ENCODE data around the gene DLG3. TPM values are rescaled to one million over a fixed set of nuclear protein-coding genes. Genes with fewer than 3 reads are reported as not detected.

DLG3 gene
- polyA plus RNA-seq, 2 donors = 13.8 to 19.0 TPM

DNA sequence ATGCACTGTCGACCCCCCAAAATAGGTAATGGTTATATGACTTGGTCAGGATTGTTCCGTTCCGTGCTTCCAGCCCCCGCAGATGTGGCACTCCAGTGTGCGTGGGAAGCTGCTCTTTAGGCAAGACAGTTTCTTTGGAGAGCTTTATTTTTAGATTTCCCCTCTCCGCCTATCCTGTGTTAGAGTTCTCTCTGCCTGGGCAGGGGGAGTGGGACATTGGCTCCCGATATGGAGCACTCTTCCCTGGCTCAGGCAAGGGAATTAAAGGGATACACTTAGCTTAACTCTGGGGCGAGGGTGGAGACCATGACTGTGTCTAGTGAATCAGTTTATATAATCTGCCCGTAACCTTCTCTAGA, 36.0 kb downstream of the DLG3 start:
- H3K9me3 ChIP-seq (ENCODE audit: control insufficient read depth in 2 of 2, insufficient read depth in 1 of 2, low read depth in 1 of 2, low read length in 1 of 2) = no peaks in the 10 kb centered on the region
- H3K27ac ChIP-seq (ENCODE audit: low read depth in 2 of 2, low read length in 1 of 2) = peak overlapping the region; percentile 67 to 82
- peaks cover 0 to 15% of the 10 kb centered on the region in 2 donors for H3K4me1 ChIP-seq (ENCODE audit: control insufficient read depth in 2 of 2, insufficient read depth in 2 of 2, low read length in 1 of 2)
- peaks cover 0 to 5% of the 10 kb centered on the region in 2 donors for H3K27me3 ChIP-seq (ENCODE audit: control insufficient read depth in 1 of 2, insufficient read depth in 2 of 2, low read length in 2 of 2)
- 48 to 51% methylated on average over 9 of the region's 9 CpGs for whole genome bisulfite sequencing, 2 donors
- H3K4me3 ChIP-seq (ENCODE audit: low read depth in 1 of 2, low read length in 2 of 2) = no peak overlapping the region
- H3K36me3 ChIP-seq (ENCODE audit: control insufficient read depth in 2 of 2, insufficient read depth in 2 of 2, low read length in 1 of 2) = no peaks in the 10 kb centered on the region

DNA sequence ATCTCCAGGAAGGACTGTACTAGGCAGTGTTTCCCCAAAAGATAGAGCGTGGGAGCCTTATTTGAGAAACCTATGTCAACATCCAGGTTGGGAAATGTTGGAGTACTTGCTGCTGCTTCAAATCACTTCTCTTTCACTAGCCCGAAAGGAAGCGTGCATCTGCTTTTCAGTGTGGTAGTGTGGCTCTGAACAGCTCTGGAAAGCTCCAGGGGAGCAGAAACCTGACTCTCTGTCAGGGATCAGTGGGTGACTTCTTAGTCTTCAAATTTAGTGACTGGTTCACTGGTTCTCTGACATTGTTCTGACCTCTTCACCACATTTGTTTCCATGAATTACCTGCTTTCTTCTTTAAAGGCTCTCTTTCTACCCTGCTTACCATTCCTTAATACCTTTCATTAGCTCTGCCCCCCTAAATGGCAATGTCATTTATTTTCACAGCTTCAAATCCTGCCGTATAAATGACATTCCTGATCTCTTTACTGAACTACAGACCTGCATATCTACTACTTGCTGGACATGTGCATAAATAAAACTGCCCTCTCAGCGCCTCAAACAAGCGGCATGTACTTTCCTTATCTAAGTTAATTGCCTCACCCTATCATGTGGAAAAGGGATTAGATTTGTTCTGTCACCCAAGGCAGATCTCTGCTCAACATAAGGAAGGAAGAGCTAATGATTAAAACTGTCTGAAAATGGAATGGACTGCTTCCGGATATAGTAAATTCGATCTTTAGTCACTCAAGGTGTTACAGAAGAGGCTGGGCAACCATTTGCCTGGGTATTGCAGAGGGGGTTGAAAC, 37.0 kb downstream of the DLG3 start:
- peaks cover 0 to 5% of the 10 kb centered on the region in 2 donors for H3K27me3 ChIP-seq (ENCODE audit: control insufficient read depth in 1 of 2, insufficient read depth in 2 of 2, low read length in 2 of 2)
- H3K27ac ChIP-seq (ENCODE audit: low read depth in 2 of 2, low read length in 1 of 2) = no peak overlapping the region
- WGBS, 2 donors = 63 to 83% methylated on average over 8 of the region's 8 CpGs
- H3K36me3 ChIP-seq (ENCODE audit: control insufficient read depth in 2 of 2, insufficient read depth in 2 of 2, low read length in 1 of 2) = no peaks in the 10 kb centered on the region
- H3K4me1 ChIP-seq (ENCODE audit: control insufficient read depth in 2 of 2, insufficient read depth in 2 of 2, low read length in 1 of 2) = peaks cover 0 to 17% of the 10 kb centered on the region in 2 donors
- no peaks in the 10 kb centered on the region for H3K9me3 ChIP-seq (ENCODE audit: control insufficient read depth in 2 of 2, insufficient read depth in 1 of 2, low read depth in 1 of 2, low read length in 1 of 2)
- H3K4me3 ChIP-seq (ENCODE audit: low read depth in 1 of 2, low read length in 2 of 2) = no peak overlapping the region

DNA sequence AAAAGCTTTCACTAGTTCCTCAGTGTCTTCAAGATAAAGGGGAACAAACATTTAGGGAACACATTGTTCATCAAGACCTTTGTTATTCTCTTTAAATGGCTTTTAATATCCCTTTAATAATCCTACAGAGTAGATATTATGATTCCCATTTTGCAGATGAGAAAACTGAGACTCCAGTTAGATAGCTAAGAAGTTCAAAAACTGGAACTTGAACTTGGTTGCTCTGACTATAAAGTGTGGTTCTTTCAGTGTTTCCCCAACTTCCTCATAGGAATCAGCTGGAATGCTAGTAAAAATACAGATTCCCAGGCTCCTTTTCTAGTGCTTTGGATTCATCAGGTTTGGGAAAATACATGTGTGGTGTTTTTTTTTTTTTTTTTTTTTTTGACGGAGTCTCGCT, 37.7 kb downstream of the DLG3 start:
- Histone ChIP-seq H3K27ac (ENCODE audit: low read depth in 2 of 2, low read length in 1 of 2) (no peak overlapping the region), H3K27me3 (ENCODE audit: control insufficient read depth in 1 of 2, insufficient read depth in 2 of 2, low read length in 2 of 2) (peaks cover 0 to 5% of the 10 kb centered on the region in 2 donors), H3K9me3 (ENCODE audit: control insufficient read depth in 2 of 2, insufficient read depth in 1 of 2, low read depth in 1 of 2, low read length in 1 of 2) (no peaks in the 10 kb centered on the region), H3K36me3 (ENCODE audit: control insufficient read depth in 2 of 2, insufficient read depth in 2 of 2, low read length in 1 of 2) (no peaks in the 10 kb centered on the region), H3K4me3 (ENCODE audit: low read depth in 1 of 2, low read length in 2 of 2) (no peak overlapping the region), H3K4me1 (ENCODE audit: control insufficient read depth in 2 of 2, insufficient read depth in 2 of 2, low read length in 1 of 2) (peaks cover 0 to 16% of the 10 kb centered on the region in 2 donors)
- 100% methylated on average over 2 of the region's 2 CpGs; no CpG with 5 or more reads in 1 of the 2 donors for WGBS, 2 donors

GRCh38 chrX:70485466-70485865, 40.8 kb downstream of the DLG3 start:
- WGBS, 2 donors = 41% methylated on average over 7 of the region's 7 CpGs
- H3K9me3 ChIP-seq (ENCODE audit: control insufficient read depth in 2 of 2, insufficient read depth in 1 of 2, low read depth in 1 of 2, low read length in 1 of 2) = no peaks in the 10 kb centered on the region
- H3K27ac ChIP-seq (ENCODE audit: low read depth in 2 of 2, low read length in 1 of 2) = peak overlapping the region in 1 of 2 donors; percentile 31
- H3K4me3 ChIP-seq (ENCODE audit: low read depth in 1 of 2, low read length in 2 of 2) = no peak overlapping the region
- no peaks in the 10 kb centered on the region for H3K27me3 ChIP-seq (ENCODE audit: control insufficient read depth in 1 of 2, insufficient read depth in 2 of 2, low read length in 2 of 2)
- H3K4me1 ChIP-seq (ENCODE audit: control insufficient read depth in 2 of 2, insufficient read depth in 2 of 2, low read length in 1 of 2) = peaks cover 0 to 9% of the 10 kb centered on the region in 2 donors
- no peaks in the 10 kb centered on the region for H3K36me3 ChIP-seq (ENCODE audit: control insufficient read depth in 2 of 2, insufficient read depth in 2 of 2, low read length in 1 of 2)

DNA sequence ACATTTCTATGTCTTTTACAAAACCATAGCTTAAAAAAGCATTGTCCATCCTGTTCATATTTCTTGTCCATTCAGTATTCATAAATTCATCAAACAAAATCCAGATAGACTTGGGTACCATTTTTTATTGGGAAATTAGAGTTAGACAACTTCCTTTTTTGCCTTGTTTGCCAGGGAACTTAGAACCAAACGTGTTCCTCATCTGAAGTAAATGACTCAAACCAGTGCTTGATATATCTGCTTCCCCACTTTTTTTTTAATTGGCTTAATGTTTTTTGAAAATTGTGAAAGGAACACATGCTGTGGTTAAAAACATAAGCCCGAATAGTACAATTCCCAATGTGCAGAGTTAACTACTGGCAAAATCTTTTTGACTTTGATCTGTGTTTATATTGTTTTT, 44.2 kb downstream of the DLG3 start:
- Histone ChIP-seq H3K4me1 (ENCODE audit: control insufficient read depth in 2 of 2, insufficient read depth in 2 of 2, low read length in 1 of 2) (peaks cover 0 to 6% of the 10 kb centered on the region in 2 donors), H3K4me3 (ENCODE audit: low read depth in 1 of 2, low read length in 2 of 2) (no peak overlapping the region), H3K27ac (ENCODE audit: low read depth in 2 of 2, low read length in 1 of 2) (no peak overlapping the region), H3K27me3 (ENCODE audit: control insufficient read depth in 1 of 2, insufficient read depth in 2 of 2, low read length in 2 of 2) (no peaks in the 10 kb centered on the region), H3K36me3 (ENCODE audit: control insufficient read depth in 2 of 2, insufficient read depth in 2 of 2, low read length in 1 of 2) (peaks cover 0 to 11% of the 10 kb centered on the region in 2 donors), H3K9me3 (ENCODE audit: control insufficient read depth in 2 of 2, insufficient read depth in 1 of 2, low read depth in 1 of 2, low read length in 1 of 2) (no peaks in the 10 kb centered on the region)
- WGBS, 2 donors = 50 to 70% methylated on average over 2 of the region's 2 CpGs

DNA sequence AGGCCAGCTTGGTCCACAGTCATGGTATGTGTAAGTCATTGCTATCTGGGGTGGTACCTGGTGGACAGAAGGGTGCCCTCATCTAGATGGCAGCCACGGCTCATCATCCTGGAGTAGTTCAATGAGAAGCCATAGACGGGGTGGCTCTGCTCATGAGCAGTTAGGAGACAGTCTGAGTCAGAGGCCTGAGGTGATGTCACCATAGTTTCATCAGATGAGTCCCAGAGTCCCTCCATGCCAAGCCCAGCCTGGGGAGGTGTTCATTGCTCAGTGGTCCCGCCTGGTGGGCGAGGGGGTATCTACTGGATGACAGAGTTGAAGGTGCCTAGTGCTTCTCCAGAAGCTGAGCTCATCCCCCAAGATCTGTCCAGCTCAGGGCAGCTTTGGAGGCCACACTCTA, 49.8 kb downstream of the DLG3 start:
- 66 to 88% methylated on average over 4 of the region's 4 CpGs for WGBS, 2 donors

DNA sequence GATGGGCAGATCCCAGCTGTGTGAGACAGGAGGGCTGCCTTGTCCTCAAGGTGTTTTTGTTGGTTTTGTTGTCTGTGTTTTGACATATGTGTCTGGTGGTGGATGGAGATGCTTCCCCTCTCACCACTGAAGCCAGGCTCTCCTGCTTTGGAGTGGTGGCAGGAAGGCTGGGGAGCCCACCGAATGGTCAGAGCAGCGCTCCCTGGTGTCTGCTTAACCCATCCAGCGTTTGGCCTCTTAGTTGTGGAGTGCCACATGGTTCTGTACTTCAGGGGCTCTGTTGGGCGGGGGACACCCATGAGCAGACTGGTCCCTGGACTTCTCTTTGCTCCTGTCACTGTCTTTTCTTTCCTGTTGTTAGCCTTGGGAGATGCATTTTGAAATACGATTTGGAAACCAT, 51.9 kb downstream of the DLG3 start:
- no peaks in the 10 kb centered on the region for H3K27me3 ChIP-seq (ENCODE audit: control insufficient read depth in 1 of 2, insufficient read depth in 2 of 2, low read length in 2 of 2)
- no peak overlapping the region for H3K27ac ChIP-seq (ENCODE audit: low read depth in 2 of 2, low read length in 1 of 2)
- no peak overlapping the region for H3K4me3 ChIP-seq (ENCODE audit: low read depth in 1 of 2, low read length in 2 of 2)
- H3K4me1 ChIP-seq (ENCODE audit: control insufficient read depth in 2 of 2, insufficient read depth in 2 of 2, low read length in 1 of 2) = peaks cover 0 to 2% of the 10 kb centered on the region in 2 donors
- no peaks in the 10 kb centered on the region for H3K9me3 ChIP-seq (ENCODE audit: control insufficient read depth in 2 of 2, insufficient read depth in 1 of 2, low read depth in 1 of 2, low read length in 1 of 2)
- H3K36me3 ChIP-seq (ENCODE audit: control insufficient read depth in 2 of 2, insufficient read depth in 2 of 2, low read length in 1 of 2) = peaks cover 3 to 34% of the 10 kb centered on the region in 2 donors
- 66 to 80% methylated on average over 5 of the region's 5 CpGs for WGBS, 2 donors

More for the DNA sequence above, 49.8 kb downstream of the DLG3 start:
- Histone ChIP-seq H3K27me3 (ENCODE audit: control insufficient read depth in 1 of 2, insufficient read depth in 2 of 2, low read length in 2 of 2) (no peaks in the 10 kb centered on the region), H3K4me1 (ENCODE audit: control insufficient read depth in 2 of 2, insufficient read depth in 2 of 2, low read length in 1 of 2) (peaks cover 0 to 2% of the 10 kb centered on the region in 2 donors), H3K27ac (ENCODE audit: low read depth in 2 of 2, low read length in 1 of 2) (no peak overlapping the region), H3K36me3 (ENCODE audit: control insufficient read depth in 2 of 2, insufficient read depth in 2 of 2, low read length in 1 of 2) (peaks cover 3 to 33% of the 10 kb centered on the region in 2 donors), H3K9me3 (ENCODE audit: control insufficient read depth in 2 of 2, insufficient read depth in 1 of 2, low read depth in 1 of 2, low read length in 1 of 2) (no peaks in the 10 kb centered on the region), H3K4me3 (ENCODE audit: low read depth in 1 of 2, low read length in 2 of 2) (no peak overlapping the region)

GRCh38 chrX:70497026-70497425, 52.4 kb downstream of the DLG3 start:
- Histone ChIP-seq H3K27ac (ENCODE audit: low read depth in 2 of 2, low read length in 1 of 2) (no peak overlapping the region), H3K9me3 (ENCODE audit: control insufficient read depth in 2 of 2, insufficient read depth in 1 of 2, low read depth in 1 of 2, low read length in 1 of 2) (no peaks in the 10 kb centered on the region), H3K27me3 (ENCODE audit: control insufficient read depth in 1 of 2, insufficient read depth in 2 of 2, low read length in 2 of 2) (no peaks in the 10 kb centered on the region), H3K36me3 (ENCODE audit: control insufficient read depth in 2 of 2, insufficient read depth in 2 of 2, low read length in 1 of 2) (peaks cover 3 to 36% of the 10 kb centered on the region in 2 donors), H3K4me1 (ENCODE audit: control insufficient read depth in 2 of 2, insufficient read depth in 2 of 2, low read length in 1 of 2) (peaks cover 0 to 2% of the 10 kb centered on the region in 2 donors), H3K4me3 (ENCODE audit: low read depth in 1 of 2, low read length in 2 of 2) (no peak overlapping the region)
- WGBS, 2 donors = 71 to 86% methylated on average over 3 of the region's 3 CpGs

DNA sequence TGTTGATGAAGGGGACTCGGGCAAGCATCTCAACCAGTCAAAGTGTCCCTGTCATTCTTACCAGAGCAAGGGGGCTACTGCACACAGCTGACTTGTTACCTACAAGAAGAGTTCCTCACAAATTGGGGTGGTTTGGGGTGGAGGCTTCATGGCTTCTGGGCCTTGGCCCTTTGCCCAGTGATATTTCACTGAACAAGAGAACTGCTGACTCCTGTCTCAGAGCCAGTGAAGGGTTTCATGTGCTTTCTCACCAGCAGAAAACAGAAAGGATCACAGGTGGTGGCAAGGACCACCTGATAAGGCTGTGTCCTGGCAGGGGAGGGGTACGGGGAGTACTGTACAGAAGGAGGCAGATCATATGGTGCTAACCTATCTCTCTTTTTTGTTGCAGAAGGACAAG, 53.5 kb downstream of the DLG3 start:
- H3K27ac ChIP-seq (ENCODE audit: low read depth in 2 of 2, low read length in 1 of 2) = no peak overlapping the region
- H3K27me3 ChIP-seq (ENCODE audit: control insufficient read depth in 1 of 2, insufficient read depth in 2 of 2, low read length in 2 of 2) = no peaks in the 10 kb centered on the region
- no peak overlapping the region for H3K4me3 ChIP-seq (ENCODE audit: low read depth in 1 of 2, low read length in 2 of 2)
- peaks cover 0 to 2% of the 10 kb centered on the region in 2 donors for H3K4me1 ChIP-seq (ENCODE audit: control insufficient read depth in 2 of 2, insufficient read depth in 2 of 2, low read length in 1 of 2)
- peaks cover 3 to 36% of the 10 kb centered on the region in 2 donors for H3K36me3 ChIP-seq (ENCODE audit: control insufficient read depth in 2 of 2, insufficient read depth in 2 of 2, low read length in 1 of 2)
- WGBS, 2 donors = 65 to 83% methylated on average over 2 of the region's 2 CpGs
- H3K9me3 ChIP-seq (ENCODE audit: control insufficient read depth in 2 of 2, insufficient read depth in 1 of 2, low read depth in 1 of 2, low read length in 1 of 2) = no peaks in the 10 kb centered on the region

- no peaks in the 10 kb centered on the region for H3K27me3 ChIP-seq (ENCODE audit: control insufficient read depth in 1 of 2, insufficient read depth in 2 of 2, low read length in 2 of 2)
- WGBS, 2 donors = 85 to 90% methylated on average over 4 of the region's 4 CpGs
- no peak overlapping the region for H3K4me3 ChIP-seq (ENCODE audit: low read depth in 1 of 2, low read length in 2 of 2)
- no peak overlapping the region for H3K27ac ChIP-seq (ENCODE audit: low read depth in 2 of 2, low read length in 1 of 2)
- peaks cover 3 to 32% of the 10 kb centered on the region in 2 donors for H3K36me3 ChIP-seq (ENCODE audit: control insufficient read depth in 2 of 2, insufficient read depth in 2 of 2, low read length in 1 of 2)
- H3K9me3 ChIP-seq (ENCODE audit: control insufficient read depth in 2 of 2, insufficient read depth in 1 of 2, low read depth in 1 of 2, low read length in 1 of 2) = no peaks in the 10 kb centered on the region
- peaks cover 0 to 2% of the 10 kb centered on the region in 2 donors for H3K4me1 ChIP-seq (ENCODE audit: control insufficient read depth in 2 of 2, insufficient read depth in 2 of 2, low read length in 1 of 2)
Measured at GRCh38 chrX:70500826-70501225, 56.2 kb downstream of the DLG3 start.
